Dermis blood vessel endothelial cell (primary cell): ENCODE results near the gene JAZF1. TPM values are rescaled to one million over a fixed set of nuclear protein-coding genes. Genes with fewer than 3 reads are reported as not detected.

Experiments
- DNase-seq: peaks from one replicate; pipeline ENCODE4 v3.0.0; 2010
- total RNA-seq: library from RNA; depleted of rRNA; stranded (reverse); fragments of >200 nt; gene quantifications from 2 replicates; pipeline ENCODE4 v1.2.3, GENCODE V29; 2014

Gene JAZF1
- total RNA-seq, 1 donor from 2014 or later, result 3.6 TPM

DNA sequence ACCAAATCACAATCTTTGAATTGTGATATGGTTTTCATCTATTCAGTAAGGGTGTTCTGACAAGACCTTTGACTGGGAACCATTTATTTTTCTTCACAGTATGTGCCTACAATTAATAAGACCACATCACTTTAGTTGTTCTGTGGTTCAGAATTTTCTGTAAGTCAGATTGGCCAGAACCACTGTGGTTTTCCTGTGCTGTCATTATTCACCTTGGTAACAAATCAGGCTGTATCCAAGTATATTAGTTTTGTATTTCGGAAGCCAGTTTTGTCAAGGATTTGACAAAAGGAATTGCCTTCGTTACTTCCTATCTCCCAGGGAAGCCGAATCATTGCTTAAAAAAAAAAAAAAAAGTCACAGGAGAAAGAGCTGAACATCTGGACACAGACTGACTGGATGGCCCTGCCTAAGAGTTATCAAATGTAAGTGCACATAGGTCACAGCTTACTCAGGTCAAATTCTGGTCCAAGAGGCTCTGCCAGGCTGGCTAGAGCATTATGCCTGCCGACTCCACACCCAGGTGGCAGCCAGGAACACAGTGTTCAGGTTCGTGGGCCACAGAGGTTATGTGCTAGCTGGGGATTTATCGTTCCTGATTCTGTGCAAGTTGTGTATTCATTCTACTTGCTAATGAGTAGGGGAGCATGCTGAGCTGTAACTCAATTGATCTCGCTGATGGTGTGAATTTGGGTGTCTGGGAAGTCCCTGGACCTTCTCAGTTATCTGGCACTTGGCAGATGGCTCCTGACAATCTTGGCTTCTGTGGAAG is 175.3 kb downstream of the JAZF1 start:
- DNase-seq, result no peak

DNA sequence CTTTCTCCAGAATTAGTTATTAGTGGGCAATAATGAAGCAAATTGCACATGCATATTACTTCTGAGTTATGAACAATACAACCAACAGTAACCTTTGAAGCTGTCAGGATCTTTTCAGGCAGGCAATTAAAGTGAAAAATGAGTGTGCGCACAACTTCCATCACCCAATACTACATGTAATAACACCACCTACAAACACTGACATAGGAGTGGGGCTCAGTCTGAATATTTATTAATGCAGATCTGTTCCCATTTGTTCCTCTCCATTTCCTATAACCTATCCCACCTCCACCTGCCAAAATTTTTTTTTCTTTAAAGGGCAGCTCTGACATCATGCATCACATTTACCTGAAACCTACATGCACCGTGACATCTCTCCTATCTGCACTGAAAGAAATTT is 177.2 kb downstream of the JAZF1 start:
- no peak for DNase-seq

DNA sequence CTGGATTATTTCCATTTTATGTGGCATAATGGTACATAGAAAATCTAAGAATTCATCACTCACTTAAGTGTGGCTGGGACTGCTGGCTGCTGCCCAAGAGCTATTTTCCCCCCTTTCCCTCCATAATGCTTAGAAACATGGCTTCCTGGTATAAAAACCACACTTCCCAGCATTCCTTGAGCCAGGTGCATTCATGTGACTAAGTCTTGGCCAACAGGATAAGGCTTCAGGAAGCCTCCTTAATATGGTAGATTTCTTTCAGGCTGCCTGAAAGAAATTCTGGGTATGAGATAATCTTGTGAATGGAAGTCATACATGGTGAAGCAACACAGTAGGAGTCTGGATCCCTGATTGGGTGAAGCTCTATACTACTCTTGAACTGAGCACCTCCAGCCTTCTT is 178.0 kb downstream of the JAZF1 start:
- DNase-seq, result peak; percentile 60

DNA sequence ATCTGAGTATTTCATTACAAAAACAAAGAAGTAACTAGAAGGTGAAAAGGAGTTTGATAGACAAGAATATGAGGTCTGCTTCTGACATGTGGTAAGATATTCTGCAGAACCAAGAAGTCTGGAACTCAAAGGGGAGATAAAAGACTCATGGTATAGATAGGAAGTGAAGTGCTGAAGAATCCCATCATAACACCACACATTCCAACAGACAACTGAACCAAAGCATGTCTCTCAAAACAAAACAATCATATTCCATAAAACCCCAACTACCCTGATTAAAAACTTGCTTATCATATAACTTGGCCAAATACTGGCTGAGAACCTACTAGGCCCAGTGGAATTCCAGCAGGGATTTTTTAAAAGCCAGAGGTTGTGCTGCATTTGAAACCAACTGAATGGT is 178.7 kb downstream of the JAZF1 start:
- no peak for DNase-seq

DNA sequence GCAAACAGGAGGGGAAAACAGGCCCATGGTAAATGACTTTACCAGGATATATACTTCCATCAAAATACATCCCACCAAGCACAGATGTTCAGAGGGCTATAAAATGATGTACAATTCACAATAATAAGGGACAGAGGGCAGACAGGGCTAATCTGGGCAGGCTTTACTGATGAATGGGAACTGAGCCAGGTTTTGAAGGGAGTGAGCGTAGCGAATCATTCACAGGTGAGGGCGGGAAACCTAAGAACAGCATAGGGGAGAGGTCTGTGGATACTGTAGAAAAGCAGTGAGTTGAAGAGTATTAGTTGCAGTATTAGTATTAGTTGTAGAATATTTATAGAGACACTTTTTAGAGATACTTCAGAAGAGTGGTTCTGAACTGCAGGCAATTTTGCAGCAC is 180.8 kb downstream of the JAZF1 start:
- no peak for DNase-seq

DNA sequence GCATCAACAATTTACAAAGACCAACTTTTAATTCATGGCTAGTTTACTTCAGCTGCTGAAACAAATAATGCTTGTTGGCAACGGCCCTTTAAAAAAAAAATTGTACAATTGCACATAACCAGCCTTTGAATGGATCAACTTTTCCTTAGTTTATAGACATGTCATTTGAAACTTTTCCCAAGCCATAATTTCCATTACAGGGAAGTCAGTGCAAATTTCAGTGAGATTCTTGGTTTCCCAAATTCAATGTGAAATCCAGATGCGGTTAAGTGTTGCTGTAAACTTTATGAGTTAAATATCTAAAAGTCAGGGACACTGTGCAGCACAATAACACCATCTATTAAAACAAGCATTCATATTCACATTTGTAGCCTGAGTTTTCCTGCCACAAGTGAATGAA is 182.2 kb downstream of the JAZF1 start:
- DNase-seq, result no peak

DNA sequence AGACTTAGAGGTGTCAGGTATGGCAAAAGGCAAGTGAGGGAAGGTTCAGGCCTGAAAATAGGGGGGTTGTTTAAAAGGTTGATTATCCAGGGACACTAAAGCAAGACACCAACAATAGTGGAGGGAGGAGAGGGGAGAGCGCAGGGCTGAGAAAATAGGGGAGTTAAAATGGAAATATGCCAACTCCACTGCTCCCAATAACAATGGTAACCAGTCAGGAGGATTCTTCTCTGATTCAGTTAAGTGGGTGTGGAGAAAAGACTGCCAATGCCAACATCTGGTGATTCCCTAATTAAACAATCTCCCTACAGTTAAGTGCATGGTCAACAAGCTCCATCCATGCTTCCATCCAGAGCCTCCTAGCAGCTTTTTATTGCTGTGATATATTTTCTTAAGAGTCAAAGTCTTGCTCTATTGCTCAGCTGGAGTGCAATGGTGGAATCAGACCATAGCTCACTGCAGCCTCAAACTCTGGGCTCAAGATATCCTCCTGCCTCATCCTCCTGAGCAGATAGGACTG is 183.3 kb downstream of the JAZF1 start:
- no peak for DNase-seq

DNA sequence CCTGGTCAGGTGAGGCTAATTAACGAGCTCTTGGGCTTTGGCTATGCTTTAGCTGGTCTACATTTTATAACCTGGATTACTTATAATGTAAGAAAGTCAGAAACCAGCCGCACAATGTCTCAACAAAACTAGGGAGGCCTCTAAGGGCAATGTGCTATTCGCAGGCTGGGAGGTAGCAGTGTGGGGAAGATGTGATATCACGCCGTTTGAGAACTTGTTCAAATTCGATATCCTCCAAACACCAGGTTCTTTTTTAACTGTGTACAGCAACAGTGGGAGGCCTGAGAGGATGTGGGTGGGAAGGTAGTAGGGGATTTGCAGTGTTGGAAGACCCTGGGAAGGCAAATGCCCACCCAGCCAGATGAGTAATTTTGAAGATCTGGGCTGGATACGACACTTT is 184.5 kb downstream of the JAZF1 start:
- no peak for DNase-seq

DNA sequence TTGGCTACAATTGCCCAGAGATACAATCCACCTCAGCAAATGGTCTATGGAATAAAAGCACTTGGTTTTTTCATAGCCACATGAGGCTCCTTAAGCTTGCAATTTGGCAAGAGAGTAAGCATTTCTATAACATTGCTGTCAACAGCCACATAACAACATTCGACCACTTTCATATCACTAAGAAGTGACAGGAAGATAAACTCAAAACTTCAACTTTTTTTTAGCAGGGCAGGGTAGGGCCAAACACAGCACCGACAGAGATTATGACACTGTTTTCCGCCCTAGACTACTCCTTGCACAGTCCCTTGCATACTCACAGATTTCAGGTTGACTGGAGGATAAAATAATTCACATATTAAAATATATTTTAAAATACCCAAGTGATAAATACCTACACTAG is 185.4 kb downstream of the JAZF1 start:
- DNase-seq, result no peak

DNA sequence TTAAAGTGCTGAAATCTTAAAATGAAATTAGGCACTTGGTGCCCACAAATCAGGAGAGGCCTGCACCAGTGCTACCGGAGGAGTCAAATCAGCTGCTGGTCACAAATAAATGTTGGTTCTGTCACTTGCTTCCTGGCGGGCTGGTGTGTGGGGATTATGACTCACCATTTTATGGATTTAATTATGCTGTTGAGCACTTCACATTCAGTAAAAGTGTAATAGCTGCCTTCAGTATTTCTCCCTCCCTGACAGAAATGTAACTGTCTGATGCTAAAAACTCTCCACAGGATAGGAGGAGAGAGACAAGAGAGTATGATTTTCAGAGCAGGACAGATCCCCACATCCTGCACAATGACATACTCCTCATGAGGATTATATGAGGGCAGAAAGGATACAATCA is 186.0 kb downstream of the JAZF1 start:
- peak; percentile 42 for DNase-seq

DNA sequence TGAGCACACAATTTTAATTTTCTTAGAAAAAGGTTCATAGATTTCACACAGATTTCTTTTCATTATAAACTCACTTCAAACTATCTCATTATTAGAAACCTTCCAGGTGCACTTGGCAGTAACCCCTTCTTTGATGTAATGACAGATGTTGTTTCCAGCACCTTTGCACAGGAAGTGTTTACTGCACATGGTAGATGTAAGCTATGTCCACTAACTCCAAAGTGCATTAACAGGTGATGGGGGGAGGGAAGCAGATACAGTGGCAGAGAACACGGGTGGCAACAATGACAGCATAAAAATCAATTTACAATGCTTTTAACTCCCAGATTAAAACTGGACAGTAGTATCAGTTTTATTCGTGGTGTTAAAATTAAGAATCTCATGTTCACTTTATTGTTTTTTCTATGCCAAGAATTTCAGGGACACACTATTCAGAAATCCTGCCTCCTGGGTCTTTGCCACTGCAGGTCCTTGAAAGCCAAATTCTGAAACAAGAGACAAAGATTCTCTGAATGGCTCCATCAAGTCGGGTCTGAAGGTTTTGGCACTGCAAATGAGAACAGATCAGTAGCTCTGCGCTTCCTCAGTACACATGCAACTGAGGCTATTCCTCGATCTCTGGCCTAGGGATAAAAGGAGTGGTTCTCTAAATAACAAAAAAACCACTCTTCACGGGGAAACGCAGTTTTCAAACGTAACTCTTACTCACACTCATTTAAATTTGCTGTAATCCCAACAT is 187.7 kb downstream of the JAZF1 start:
- DNase-seq, result no peak

DNA sequence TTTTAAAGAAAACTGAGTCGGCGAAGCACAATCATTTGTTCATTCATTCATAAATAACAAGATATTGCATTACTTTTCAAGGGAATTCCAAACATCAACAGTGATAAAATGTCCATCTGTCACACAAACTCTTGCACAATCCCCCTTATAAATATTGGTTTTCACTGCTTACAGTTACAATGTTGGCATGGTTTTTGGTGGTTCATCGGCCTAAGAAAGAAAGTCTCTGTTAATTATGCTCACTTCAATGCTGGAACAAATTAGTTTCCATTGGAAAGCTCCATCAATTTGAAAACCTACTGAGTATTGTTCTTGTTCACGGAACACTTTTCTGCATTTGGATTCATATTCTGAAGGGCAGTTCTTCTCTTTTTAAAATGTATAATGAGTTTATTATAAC is 188.5 kb downstream of the JAZF1 start:
- no peak for DNase-seq

DNA sequence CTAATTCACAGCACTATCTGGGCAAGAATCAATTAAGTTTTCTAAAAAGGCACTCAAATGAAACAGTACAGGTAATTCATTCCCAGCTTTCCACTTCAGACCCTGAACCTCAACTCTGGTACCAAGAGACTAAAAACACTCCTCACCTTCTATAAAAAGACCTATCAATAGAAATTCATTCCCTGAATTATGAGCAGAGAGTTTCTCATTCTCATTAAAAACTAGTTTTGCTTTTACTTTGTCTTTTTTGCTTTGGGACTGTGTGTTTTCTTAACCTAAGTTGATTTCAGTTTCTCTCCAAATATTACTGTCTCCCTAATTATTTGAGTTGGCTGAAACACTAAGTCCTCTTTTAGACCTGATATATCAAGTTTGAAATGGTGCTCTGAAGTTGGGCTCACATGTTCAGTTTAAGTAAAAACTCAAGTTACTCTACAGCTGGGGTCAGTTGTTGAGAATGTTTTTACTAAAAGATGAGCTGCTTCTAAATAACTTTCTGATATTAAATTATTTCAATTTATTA is 189.5 kb downstream of the JAZF1 start:
- no peak for DNase-seq

DNA sequence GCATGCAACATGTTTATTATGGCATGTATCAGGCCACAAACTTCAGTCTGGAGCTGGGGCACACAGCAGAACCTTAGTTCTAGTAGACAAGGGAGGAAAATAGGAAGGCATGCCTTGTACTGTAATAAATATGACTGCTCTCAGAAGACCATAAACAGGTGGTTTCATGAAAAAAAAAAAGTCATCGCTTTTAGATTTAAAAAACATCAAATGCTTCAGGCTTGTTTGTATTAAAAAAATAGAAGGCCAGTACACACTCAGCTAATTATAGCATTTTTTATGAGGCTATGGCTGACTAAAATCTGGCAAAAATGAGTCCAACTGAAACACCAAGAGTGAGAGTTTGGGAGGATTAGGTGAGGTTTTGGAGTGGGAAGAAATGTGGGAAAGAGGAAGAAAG is 204.1 kb downstream of the JAZF1 start:
- no peak for DNase-seq

DNA sequence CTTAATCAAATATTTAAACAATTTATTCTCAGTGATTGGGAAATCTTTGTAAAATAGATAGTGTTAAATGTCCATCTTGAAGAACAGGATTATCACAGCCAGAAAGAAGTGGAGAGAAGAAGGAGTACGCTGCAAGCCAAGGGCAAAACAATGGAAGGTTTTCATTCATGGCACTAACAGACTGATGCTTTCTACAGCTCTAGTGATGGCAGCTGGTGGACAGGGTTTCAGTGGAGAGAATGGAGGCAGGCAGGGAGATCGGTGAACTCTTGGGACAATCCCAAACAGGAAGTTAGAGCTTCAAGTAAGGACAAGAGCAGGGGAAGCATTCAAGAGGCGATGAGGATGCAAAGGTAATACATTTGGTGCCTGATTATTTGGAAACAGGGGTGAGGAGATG is 207.0 kb downstream of the JAZF1 start:
- no peak for DNase-seq

DNA sequence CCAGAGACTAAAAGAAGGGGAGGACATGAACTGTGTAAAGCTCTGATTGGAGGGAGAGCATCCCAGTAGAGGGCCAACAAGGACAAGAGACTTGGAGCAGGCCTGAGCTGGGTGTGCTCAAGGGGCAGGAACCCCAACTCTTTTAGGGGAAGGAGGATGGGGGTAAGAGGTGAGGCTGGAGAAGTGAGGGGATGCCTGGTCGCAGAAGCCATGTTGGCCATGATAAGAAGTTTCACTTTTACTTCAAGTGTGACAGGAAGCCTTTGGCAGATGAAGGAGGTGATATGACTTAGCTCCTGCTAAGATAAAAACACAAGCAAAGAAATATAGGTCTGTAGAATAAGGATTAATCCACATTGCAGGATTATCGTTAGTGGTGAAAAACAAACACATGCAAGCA is 208.3 kb downstream of the JAZF1 start:
- no peak for DNase-seq

DNA sequence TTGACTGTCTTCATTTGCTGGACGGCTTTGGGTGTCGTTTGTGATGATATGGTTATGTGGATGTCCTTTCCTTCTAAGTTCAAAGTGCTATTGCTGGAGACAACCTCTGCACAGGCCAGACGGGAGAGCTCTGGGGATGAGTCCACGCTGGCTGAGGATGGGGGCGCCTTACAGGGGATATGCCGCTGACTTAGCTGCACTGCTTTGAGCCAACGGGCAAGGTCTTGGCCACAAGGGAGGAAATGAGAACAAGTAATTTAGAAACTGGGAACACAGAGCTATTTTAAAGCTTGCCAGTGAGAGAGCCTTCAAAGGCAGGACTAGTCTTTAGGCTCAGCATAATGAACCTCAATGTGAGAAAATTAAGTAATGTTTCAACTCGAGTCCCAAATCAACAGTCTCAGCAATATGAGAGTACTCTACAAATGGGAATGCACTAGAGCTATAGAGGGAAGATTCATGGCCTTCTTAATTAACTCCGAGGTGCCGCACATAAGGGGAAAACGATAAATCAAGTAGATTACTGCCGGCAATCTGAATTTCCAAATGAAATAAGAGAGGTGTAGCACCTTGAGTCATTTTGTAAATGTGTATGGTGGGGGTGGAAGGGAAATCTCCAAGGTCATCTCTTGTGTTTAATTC is 209.3 kb downstream of the JAZF1 start:
- no peak for DNase-seq

DNA sequence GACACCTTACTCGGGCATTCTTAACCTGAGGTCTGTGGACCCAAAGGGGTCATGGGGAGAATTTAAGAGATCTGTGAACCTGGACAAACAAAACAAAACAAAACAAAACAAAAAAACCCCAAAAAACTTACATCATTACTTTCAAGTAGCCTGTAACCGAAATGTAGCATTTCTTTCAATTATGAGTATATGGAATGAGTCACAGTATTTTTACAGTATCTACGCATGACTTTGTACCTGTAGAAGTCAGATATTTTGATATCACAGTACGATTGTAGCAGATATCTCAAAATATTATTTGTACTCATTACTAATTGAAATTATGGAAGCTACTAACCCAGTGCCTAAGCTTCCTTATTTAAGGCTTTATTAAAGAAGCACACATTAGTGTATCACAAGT is 210.2 kb downstream of the JAZF1 start:
- no peak for DNase-seq

DNA sequence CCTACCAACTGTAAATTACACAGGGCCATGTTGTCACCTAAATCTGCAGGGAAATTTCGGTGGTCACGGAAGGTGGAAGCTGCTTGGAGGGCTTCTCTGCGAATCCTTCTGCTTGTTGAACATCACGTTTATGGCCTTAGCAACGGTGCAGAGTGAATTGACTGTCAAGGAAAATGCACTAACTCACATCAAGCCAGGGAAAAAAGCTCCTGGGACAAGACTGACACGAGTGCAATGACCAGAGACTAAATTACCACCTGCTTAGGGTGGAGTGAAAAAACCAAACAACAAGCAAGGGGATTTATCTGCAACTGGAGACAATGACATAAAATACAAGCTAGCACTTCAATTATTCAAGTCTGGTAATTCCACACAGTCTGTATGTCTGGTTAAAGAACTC is 211.2 kb downstream of the JAZF1 start:
- no peak for DNase-seq

DNA sequence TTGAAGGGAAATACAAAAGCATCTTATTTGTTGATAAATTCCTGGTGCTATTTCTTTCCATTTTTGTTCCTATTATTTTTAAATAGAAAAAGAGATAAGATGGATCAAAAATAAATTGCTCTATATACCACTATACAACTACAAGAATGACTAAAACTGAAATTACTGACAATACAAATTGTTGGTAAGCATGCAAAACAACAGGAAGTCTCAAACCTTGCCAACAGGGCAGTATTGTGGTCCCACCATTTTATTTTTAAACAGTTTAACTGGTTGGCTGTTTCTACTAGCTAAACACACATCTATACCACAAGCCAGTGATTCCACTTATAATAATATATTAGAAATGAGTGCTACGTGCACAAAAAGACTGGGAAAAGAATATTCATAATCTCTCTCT is 213.0 kb downstream of the JAZF1 start:
- no peak for DNase-seq

DNA sequence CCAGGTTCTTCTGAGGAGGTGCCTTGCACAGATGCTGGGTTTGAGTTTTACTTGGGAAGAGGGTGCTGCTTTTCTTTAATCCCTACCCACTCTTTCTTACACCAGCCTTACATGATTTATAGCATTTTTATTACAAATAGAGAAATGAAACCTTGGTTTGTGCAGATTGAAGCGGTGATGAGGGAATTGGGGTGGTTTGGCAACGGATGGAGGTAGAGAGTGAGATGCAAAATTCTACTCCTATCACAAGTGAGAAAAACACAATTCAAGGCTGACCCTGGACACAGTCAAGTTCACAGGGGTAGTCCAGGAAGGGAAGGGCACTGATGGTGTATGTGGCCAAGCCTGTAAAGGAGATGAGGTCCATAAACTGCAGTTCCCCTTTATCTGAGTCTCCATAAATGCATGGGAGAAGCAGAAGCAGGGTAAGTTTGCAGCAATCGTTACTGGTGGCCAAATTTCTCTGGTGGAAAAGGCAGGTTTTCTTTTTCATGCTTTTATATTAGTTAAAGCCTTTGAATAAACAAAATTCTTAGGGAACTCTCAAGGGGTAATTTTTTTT is 214.3 kb downstream of the JAZF1 start:
- no peak for DNase-seq

DNA sequence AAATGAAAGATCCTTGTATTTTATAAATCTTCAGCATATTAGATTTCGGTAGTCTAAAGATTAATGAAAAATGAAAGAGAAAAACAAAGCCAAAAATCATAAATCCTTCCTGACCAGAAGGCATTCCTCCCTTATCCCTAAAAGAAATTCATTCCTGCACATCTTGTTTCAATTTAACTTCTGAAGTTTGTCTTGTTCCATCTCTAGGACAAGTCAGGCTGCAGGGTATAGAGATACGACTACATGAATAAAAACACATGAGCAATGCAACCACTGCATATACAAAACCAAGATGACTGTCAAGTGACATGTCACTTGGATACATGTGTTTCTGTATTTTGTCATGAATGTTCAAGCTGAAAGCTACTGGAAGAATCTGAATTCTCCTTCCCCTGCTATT is 214.9 kb downstream of the JAZF1 start:
- DNase-seq, result no peak

DNA sequence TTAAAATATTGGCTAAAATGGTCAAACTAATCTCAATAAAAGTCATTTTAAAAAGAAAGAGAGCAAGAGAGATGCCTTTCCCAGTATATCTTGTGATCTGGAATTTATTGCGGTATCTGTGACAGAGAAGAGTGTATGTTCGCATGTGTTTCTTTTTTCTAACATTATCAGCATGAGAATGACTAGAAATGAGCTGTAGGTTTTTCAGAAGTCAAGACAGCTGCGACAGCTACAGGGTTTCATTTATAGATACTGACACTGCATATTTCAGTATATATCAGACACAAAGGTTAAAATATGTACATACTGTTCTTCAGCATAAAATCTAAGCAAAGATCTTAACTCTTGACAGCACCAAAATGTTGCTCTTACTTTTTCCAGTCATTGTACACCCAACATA is 215.8 kb downstream of the JAZF1 start:
- DNase-seq, result no peak
